ENCODE measurements around the gene ROBO3.
A peak's percentile ranks its signal among the peaks of the same experiment; 100 is the strongest.

ROBO3 gene, protein sequence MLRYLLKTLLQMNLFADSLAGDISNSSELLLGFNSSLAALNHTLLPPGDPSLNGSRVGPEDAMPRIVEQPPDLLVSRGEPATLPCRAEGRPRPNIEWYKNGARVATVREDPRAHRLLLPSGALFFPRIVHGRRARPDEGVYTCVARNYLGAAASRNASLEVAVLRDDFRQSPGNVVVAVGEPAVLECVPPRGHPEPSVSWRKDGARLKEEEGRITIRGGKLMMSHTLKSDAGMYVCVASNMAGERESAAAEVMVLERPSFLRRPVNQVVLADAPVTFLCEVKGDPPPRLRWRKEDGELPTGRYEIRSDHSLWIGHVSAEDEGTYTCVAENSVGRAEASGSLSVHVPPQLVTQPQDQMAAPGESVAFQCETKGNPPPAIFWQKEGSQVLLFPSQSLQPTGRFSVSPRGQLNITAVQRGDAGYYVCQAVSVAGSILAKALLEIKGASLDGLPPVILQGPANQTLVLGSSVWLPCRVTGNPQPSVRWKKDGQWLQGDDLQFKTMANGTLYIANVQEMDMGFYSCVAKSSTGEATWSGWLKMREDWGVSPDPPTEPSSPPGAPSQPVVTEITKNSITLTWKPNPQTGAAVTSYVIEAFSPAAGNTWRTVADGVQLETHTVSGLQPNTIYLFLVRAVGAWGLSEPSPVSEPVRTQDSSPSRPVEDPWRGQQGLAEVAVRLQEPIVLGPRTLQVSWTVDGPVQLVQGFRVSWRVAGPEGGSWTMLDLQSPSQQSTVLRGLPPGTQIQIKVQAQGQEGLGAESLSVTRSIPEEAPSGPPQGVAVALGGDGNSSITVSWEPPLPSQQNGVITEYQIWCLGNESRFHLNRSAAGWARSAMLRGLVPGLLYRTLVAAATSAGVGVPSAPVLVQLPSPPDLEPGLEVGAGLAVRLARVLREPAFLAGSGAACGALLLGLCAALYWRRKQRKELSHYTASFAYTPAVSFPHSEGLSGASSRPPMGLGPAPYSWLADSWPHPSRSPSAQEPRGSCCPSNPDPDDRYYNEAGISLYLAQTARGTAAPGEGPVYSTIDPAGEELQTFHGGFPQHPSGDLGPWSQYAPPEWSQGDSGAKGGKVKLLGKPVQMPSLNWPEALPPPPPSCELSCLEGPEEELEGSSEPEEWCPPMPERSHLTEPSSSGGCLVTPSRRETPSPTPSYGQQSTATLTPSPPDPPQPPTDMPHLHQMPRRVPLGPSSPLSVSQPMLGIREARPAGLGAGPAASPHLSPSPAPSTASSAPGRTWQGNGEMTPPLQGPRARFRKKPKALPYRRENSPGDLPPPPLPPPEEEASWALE (N-terminal part only)

GRCh38 chr11:124865181-124865901 is at the start of gene ROBO3:
Gene ROBO3, plus strand, starts transcription at chr11:124865432. Its CDS starts 146 bp downstream, at chr11:124865578.
- DNase-seq = peak; percentile 34

DNA sequence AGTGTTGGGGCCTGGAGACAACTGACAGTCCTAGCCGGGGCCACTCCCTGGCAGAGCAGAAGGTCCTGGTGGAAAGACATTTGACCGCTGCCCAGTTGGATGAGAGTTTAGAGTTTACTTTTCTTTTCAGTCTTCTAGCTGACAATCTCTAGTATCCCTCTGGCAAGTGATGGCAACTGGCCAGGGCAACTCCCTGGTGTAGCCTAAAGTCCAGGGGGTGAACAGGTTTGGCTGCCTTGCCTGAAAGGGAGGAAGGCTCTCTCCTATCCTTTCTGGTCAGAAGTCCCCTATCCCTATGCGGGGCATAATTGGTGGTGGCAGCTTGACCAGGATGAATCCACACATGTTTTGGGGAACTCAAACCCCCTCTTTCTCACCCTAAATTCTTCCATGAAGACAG is 48.2 kb upstream of the ROBO3 start:
- no peak for DNase-seq

DNA sequence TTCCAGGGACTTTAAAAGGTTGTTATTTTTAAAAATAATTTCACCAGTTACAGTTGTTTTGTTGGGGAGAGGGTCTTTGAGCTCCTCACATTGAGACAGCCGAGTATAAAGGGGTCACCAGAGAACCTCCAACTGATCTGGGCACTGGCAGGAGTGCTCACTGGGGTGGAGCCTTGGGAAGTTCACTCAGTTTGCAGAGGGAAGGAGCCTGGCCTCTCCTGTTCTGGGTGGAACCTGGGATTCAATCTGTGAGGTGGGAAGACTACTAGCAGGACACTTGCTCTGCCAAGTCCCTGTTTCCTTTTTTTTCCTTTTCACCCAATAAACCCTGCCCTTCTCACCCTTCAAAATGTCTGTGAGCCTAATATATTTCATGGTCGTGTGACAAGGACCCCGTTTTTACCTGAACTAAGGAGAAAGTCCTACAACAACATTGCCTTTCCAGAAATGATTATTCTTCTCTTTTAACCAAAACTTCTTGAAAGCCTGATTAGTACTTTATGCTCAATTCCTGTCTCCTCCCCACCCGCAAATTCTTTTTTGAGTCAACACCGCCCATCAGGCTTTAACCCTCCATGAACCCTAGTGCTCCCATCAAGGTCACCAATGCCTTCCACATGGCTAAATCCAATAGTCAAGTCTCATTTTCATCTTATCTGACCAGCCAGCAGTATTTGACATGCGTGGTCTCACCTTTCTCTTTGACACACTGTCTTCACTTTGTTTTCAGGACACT is 43.1 kb upstream of the ROBO3 start:
- no peak for DNase-seq

DNA sequence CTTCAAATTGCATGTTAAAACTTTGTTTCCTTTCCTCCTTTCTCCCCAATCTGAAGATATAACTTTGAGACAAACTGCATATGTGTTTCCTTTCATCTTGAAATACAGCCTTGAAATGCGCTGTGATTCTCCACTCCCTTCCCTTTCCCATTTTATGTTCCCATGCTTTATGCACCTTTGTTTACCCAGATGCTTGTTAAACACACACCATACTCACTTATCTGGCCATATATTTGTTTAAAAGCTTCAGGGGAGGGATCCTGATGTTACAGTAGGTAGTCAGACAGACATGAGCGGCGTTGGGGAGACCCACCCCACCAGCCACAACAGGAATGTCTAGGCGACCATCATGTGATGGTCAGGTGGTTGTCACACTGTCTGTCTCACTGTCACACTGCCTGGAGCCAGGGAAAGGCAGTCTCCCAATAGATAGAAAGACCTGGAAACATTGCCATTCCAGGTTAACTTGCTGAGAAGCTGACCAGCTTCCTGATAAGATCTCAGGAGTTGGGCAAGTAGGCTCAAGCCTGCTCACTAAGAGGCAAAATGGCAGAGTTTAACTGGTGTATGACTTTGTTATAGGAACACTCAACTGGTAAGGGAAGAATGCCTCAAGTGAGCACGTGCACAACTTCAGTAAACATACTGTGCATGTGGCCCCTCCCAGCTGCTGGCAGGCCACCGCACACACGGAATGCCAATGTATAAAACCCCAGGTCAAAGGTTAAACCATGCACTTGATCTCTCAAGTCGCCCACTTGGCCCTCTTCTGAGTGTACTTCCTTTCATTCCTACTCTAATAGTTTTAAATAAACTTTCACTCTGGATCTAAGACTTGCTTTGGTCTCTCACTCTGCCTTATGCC is 41.5 kb upstream of the ROBO3 start:
- no peak for DNase-seq

GRCh38 chr11:124825876-124826275 is 39.4 kb upstream of the ROBO3 start:
- DNase-seq = no peak

- no peak for DNase-seq
Measured at GRCh38 chr11:124829986-124830385, 35.2 kb upstream of the ROBO3 start.

DNA sequence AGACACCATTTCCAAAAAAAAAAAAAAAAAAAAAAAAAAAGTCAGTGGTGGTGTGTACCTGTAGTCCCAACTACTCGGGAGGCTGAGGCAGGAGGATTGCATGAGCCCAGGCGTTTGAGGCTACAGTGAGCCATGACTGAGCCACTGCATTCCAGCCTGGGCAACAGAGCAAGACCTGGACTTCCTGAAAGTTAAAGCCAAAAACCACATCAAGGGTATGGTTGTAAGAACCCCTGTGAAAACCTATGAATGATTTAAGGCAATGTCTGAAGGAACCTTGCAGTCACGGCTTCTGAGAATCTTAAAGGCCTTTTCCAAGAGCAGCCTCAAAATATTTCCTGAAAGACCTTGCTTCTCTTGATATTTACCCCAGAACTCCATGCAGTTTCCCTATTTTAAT is 34.5 kb upstream of the ROBO3 start:
- DNase-seq = no peak

GRCh38 chr11:124831897-124832296 is 33.3 kb upstream of the ROBO3 start:
- DNase-seq = no peak

DNA sequence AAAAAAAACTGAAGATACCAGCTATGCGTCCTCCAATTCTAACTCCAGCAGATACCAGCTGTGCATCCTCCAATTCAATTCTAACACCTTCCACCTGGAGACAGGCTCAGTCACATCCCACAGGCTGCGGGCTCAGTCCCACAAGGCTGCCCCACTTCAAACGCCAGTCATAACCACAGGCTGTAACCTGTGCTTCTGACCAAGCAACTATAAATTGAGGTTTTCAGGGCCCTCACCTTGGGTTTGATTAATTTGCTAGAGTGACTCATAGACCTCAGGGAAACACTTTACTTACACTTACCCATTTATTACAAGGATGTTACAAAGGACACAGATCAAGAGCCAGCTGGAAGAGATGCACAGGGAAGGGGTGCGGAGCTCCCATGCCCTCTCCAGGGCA is 32.7 kb upstream of the ROBO3 start:
- DNase-seq = no peak

DNA sequence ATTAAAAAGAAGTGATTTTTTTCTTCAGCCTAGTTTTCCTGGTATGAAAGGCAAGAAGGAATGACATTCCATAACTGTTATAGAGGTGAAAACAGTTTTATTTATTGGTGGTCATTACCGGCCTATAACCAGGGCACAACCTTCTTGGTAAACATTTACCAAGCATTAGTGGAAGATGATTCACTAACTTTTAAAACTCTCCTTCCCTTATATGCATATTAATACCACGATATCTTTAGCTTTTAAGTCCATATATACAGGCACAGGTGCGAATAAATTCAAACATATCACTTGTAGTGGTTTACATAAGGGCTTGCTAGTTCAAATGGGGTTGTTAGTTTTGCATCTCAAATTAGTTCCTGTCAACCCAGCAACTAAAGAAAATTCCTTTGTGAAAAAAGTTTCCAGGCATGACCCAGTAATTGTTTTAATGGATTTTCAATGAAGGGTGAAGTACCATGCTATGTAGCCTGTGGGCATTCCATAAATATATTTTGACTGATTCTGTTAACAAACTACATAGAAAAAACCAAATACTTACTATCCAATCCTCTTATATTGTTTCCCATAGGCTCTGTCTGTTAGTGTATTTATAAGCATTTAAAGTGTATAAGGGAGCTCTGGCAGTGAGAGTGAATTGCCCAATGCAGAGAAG is 30.6 kb upstream of the ROBO3 start:
- DNase-seq = no peak

DNA sequence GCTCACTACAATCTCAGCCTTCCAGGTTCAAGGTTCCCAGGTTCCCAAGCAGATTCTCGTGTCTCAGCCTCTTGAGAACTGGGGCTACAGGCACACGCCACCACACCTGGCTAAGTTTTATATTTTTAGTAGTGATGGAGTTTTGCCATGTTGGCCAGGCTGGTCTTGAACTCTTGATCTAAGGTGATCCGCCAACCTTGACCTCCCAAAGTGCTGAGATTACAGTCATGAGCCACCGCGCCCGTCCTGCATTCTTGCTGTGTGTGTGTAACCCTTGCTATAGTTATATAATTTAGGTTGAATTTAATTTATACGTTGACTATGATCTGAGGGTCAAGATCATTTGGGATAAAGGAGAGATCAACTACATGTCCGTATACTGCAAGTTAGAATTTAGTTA is 29.3 kb upstream of the ROBO3 start:
- DNase-seq = no peak

GRCh38 chr11:124837491-124837856 is 27.8 kb upstream of the ROBO3 start:
- DNase-seq = peak; percentile 78

DNA sequence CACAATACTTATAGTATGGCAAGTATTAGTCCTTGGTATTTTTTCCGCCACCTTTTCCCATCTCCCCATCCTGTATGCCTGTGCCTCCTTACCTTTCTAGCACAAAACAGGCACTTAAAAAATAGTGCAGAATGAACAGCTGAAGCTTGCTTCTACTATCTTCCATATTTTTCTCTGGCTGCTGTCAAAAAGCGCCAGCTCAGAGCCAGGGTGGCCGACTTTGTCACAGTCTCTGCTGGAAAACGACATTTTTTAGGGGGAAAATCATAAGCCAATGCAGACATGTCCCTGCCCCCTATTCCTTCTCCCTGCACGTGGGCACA is 26.5 kb upstream of the ROBO3 start:
- no peak for DNase-seq

- peak; percentile 58 for DNase-seq
Measured at GRCh38 chr11:124839128-124839971, 25.9 kb upstream of the ROBO3 start.

DNA sequence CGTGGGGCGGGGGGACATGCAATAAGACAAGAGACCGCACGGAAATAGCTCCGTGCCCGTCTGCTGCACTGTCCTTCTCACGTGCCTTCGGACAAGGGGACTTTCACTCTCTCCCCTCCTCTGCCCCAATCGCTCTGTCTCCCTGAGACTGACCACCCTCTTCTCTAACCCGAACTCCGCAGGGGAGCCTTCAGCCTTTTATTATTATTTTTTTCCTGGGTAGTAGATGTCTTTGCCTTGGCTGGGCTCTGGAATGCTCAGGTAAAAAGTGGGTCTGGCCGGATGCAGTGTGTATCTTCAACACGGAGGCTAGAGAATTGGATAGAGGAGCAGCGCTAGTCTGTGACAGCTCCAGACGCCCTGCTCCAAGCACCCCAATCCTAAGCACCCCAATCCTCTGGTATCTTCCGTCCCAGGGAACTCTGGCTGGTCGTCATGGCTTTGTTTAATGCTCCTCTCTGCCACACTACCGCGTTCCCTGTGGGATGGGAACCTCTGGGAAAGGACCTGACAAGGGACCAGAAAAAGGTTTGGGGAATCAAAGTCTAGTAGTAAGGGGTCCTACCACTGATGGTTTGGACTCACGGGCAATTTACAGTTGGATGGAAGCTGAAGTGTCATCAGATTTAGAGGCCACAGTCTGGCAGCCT is 25.1 kb upstream of the ROBO3 start:
- DNase-seq = no peak

DNA sequence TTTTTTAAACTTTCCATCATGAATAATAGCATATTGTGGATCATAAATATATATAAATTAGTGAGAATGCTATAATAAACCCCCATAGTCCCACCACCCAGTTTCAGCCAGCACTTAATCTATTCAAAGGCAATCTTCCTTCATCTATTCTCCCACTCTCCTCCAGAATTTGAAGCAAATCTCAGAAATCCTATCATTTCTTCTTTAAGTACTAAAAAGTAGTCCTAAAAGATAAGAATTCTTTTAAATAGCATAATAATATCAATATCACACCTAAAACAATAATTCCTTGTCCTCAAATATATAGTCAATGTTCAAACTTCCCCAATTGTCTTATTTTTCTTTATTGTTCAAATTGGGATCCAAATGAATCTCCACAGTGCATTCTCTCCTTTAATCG is 24.6 kb upstream of the ROBO3 start:
- DNase-seq = no peak

GRCh38 chr11:124841201-124841600 is 24.0 kb upstream of the ROBO3 start:
- DNase-seq = no peak

GRCh38 chr11:124841840-124842239 is 23.4 kb upstream of the ROBO3 start:
- DNase-seq = peak; percentile 35

DNA sequence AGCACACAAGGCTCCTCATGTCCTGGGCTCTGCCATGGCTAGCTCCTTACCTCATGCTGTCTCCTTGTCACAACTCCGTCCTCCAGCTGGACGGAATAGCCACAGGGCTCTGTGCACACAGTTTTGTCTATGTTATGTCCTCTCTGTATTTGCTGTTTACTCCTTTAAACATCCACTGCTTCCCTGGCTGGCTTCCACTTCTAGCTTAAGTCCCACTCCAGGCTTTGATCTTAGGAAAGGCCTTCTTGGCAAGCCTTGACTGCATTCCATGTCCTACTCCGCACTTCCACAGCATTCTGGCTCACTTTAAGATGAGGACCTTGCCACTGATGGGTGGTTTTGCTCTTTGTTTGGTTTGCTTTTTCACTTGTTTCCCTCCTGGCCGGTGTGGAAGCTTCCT is 22.9 kb upstream of the ROBO3 start:
- DNase-seq = no peak
